Measurements from ENCODE around the gene RENBP. TPM values are rescaled to one million over a fixed set of nuclear protein-coding genes. Genes with fewer than 3 reads are reported as not detected.

Gene RENBP
- total RNA-seq, 2 experiments from 2014 or later = 12.1 to 12.8 TPM

DNA sequence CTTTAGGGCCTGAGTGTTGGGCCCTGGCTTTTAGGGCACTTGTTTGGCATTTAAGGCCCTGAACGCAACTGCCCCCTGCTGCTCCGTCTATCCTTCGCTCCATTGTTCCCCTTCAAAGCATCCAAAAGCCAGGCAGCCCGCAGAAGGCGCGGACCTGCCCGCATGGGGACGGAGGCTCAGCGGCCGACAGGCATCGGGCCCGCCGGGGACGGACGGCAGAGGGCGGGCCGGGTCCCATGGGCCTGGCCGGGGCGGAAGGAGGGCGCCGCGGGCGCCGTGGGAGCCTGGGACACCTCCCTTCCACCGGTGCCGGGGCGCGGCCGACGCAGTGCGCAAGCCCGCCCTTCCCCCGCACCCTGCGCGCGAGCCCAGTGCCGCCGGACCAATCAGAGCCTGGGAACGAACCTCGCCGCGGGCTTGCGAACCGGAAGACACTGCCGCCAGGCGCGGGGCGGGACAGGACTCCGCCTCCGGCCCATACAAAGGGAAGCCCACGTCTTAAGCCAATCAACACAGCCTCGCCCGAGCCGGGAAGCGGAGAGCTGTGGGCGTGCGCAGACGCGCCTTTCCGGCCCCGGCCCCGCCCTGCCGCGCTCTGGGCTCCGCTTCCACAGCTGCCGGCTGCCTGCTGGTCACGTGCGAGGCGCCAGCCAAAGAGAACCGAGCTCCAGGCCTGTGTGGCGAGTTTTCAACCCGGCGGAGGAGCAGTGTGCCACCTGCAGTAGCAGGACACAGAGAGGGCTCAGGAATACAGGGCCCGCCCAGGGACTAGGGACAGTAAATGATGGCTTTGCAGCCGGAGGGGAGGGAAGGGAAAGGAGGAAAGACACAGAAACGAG, 16.3 kb downstream of the RENBP start:
- Mint-ChIP-seq H3K36me3 (ENCODE audit: low read depth) (peaks cover 41% of the 10 kb centered on the region), H3K27ac (peak overlapping the region; percentile 97), H3K4me3 (peak overlapping the region; percentile 91), H3K9me3 (no peaks in the 10 kb centered on the region), H3K4me1 (peaks cover 34% of the 10 kb centered on the region), H3K27me3 (no peaks in the 10 kb centered on the region)
- CTCF ChIA-PET = interaction anchor here (0.6 to 10.4 kb wide), 6 partner anchors 8 to 141 kb away, joined by 3 to 148 read pairs (median 4); partner anchors contain the start of genes HCFC1 and RENBP
- POLR2A ChIA-PET = interaction anchor here (1.0 to 9.6 kb wide), 14 partner anchors 8 to 620 kb away, joined by 3 to 201 read pairs (median 8); partner anchors contain the start of genes HCFC1, IDH3G, IKBKG and L1CAM
- peak; percentile 95 for DNase-seq

DNA sequence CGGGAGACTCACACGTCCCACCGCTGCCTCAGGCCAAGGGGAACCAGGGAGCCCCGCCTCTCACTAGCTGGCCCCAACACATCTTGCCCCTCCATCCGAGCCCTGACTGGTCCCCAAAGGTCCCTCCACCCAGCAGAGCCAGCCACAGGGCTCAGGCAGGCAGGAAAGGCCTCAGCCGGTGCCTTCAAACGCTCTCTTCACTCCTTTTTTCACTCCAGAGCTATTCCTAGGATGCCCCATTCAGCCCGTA, 16.8 kb downstream of the RENBP start:
- peaks cover 36% of the 10 kb centered on the region for H3K4me1 Mint-ChIP-seq
- peaks cover 43% of the 10 kb centered on the region for H3K36me3 Mint-ChIP-seq (ENCODE audit: low read depth)
- ChIA-PET POLR2A (interaction anchor here (1.2 to 9.6 kb wide), 13 partner anchors 9 to 620 kb away, joined by 3 to 201 read pairs (median 10); partner anchors contain the start of genes HCFC1, IDH3G, IKBKG and L1CAM), CTCF (interaction anchor here (1.5 to 10.4 kb wide), 3 partner anchors 21 to 44 kb away, joined by 5 to 148 read pairs (median 10); partner anchors contain the start of genes HCFC1 and RENBP)
- peak; percentile 32 for DNase-seq
- H3K9me3 Mint-ChIP-seq = no peaks in the 10 kb centered on the region
- no peaks in the 10 kb centered on the region for H3K27me3 Mint-ChIP-seq
- peak overlapping the region; percentile 97 for H3K27ac Mint-ChIP-seq
- peak overlapping the region; percentile 80 for H3K4me3 Mint-ChIP-seq

DNA sequence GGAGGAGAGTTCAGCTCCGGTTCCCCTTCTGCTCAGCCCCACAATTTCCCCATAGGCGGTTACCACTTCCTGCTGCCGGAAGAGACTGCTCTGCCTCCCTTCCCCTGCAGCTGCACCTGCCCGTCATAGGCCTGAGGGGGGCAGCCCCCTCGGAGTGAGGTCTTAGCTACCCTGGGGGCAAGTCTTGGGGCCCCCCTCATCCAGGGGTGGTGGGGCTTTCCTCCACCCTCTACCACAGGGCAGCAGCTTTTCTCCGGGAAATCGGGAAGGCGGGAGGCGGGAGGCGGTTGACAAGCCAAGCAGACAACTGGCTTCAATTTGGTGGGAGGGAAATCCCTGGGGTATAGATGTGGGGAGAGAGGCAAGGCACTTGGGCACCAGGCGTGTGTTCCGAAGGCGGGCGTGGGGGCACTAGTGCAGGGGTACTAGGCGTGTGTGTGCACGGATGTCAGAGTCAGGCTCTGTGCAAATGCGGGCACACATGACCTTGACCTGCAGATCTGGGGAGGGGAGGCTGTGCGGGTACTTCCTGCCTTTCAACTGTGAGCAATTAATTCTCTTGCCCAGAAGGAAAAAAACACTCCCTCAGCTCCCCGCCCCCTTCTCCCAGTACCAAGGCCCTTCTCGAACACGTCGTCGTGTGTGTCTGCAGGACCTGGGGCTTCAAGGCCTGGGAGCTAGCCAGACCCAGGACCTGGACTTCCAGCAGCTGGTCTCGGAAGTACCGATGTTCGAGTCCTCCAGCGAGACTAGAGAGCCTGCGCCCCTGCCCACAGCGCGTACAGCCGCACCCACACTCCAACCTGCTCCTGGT, 17.4 kb downstream of the RENBP start:
- H3K27me3 Mint-ChIP-seq = no peaks in the 10 kb centered on the region
- ChIA-PET CTCF (interaction anchor here (1.0 to 10.4 kb wide), 6 partner anchors 21 to 485 kb away, joined by 3 to 148 read pairs (median 4); partner anchors contain the start of genes HCFC1 and RENBP), POLR2A (interaction anchor here (1.0 to 9.6 kb wide), 18 partner anchors 8 to 621 kb away, joined by 3 to 201 read pairs (median 6); partner anchors contain the start of genes HCFC1, IDH3G, IKBKG and L1CAM)
- peak; percentile 81 for DNase-seq
- peaks cover 41% of the 10 kb centered on the region for H3K4me1 Mint-ChIP-seq
- no peaks in the 10 kb centered on the region for H3K9me3 Mint-ChIP-seq
- peaks cover 47% of the 10 kb centered on the region for H3K36me3 Mint-ChIP-seq (ENCODE audit: low read depth)
- peak overlapping the region; percentile 80 for H3K4me3 Mint-ChIP-seq
- peak overlapping the region; percentile 97 for H3K27ac Mint-ChIP-seq

DNA sequence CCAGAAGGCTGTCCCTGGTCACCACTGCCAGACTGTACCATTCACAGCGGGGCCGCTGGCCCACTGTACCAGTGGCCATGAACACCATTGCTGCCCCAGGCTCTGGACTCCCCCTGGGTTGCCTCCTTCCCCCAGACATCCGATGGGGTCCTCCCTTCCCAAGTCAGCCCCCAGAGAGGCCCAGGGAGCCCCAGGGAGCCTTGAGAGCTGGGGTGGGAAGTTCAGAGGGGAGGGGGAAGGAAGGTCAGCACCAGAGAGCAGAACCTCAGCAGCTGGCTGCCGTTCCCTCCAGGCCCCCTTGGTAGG, 17.9 kb downstream of the RENBP start:
- ChIA-PET POLR2A (interaction anchor here (1.0 to 9.6 kb wide), 17 partner anchors 8 to 621 kb away, joined by 3 to 201 read pairs (median 7); partner anchors contain the start of genes HCFC1, IDH3G, IKBKG and L1CAM), CTCF (interaction anchor here (1.0 to 10.4 kb wide), 5 partner anchors 22 to 485 kb away, joined by 3 to 148 read pairs (median 4); partner anchors contain the start of gene RENBP)
- no peak for DNase-seq
- H3K36me3 Mint-ChIP-seq (ENCODE audit: low read depth) = peaks cover 45% of the 10 kb centered on the region
- H3K4me1 Mint-ChIP-seq = peaks cover 44% of the 10 kb centered on the region
- H3K27ac Mint-ChIP-seq = peak overlapping the region; percentile 97
- H3K27me3 Mint-ChIP-seq = no peaks in the 10 kb centered on the region
- H3K9me3 Mint-ChIP-seq = no peaks in the 10 kb centered on the region
- peak overlapping the region; percentile 80 for H3K4me3 Mint-ChIP-seq

DNA sequence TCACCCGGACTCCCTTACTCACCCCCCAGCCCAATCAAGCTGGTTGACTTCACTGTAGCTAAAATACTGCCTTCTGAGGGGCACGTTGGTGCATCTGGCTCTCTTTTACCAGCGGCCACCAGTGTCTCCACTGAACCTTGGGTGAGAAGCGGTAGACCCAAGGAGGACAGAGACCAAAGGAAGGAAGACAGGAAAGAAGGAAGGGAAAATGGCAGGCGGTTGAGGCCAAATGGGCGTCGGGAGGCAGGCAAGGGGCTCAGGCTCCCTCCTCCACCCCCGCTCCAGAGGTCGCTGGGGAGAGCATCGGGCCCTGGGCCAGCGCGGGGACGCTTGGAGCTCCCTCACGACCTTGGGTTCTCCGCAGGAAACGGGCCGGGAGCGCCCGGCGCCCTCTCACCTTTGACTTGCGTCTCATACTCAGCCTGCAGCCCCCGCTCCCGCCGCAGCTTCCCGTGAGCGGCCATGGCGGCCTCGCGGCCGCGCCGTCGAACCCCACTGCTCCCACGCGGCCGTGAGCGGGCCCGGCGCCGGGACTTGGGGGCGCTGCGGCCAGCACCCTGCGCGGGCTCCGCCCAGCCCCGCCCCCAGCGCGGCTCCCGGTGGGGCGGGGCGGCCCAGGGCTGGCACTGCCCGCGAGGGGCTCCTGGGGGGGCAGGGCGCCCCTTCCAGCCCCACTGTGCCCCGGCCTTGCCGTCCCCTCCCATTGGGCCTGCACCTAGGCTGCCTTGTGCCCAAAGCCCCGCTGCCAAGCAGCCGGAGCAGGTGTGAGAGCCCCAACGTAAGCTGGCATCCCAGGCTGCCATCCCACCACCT, 18.5 kb downstream of the RENBP start, which contains the start of gene ARHGAP4:
Gene ARHGAP4, minus strand, starts transcription at position 526 of the 813 bp plus-strand sequence. Its CDS starts 62 bp downstream, at position 464.
- peak within 1 kb of the TSS; percentile 97 for H3K27ac Mint-ChIP-seq
- CTCF ChIA-PET = interaction anchor here (1.0 to 10.4 kb wide), 12 partner anchors 9 to 486 kb away, joined by 3 to 148 read pairs (median 4); partner anchors contain the start of genes NAA10, PLXNB3 and RENBP
- peak within 1 kb of the TSS; percentile 97 for H3K4me3 Mint-ChIP-seq
- H3K4me1 Mint-ChIP-seq = peaks cover 38% of the 10 kb centered on the region
- POLR2A ChIA-PET = interaction anchor here (0.8 to 9.6 kb wide), 21 partner anchors 9 to 591 kb away, joined by 3 to 201 read pairs (median 4); partner anchors contain the start of genes FAM3A, HCFC1, IDH3G and NAA10
- H3K9me3 Mint-ChIP-seq = no peaks in the 10 kb centered on the region
- peak; percentile 61 for DNase-seq
- peaks cover 42% of the 10 kb centered on the region for H3K36me3 Mint-ChIP-seq (ENCODE audit: low read depth)
- no peaks in the 10 kb centered on the region for H3K27me3 Mint-ChIP-seq

DNA sequence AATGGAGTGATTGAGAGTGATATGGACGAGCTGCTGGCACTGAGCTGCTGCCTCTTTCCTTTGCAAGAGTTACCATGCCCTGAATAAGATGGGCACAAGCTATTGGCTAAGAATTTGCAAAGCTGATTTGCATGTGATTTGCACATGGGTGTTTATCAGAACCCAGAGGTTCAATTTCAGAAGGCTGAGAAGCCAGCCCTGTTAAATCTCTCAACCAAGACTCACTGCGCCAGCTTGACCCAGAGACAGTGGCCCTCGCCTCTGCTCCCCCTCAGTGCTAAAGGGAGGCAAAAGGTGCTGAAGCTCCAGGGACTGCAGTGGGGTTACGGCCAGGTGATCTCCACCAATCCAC, 19.1 kb downstream of the RENBP start:
- peaks cover 32% of the 10 kb centered on the region for H3K4me1 Mint-ChIP-seq
- peak overlapping the region; percentile 97 for H3K4me3 Mint-ChIP-seq
- H3K27ac Mint-ChIP-seq = peak overlapping the region; percentile 97
- H3K9me3 Mint-ChIP-seq = no peaks in the 10 kb centered on the region
- no peak for DNase-seq
- H3K27me3 Mint-ChIP-seq = no peaks in the 10 kb centered on the region
- ChIA-PET POLR2A (interaction anchor here (0.8 to 9.6 kb wide), 17 partner anchors 9 to 591 kb away, joined by 3 to 201 read pairs (median 5); partner anchors contain the start of genes FAM3A, HCFC1, IDH3G and IRAK1), CTCF (interaction anchor here (1.0 to 10.4 kb wide), 10 partner anchors 9 to 162 kb away, joined by 3 to 148 read pairs (median 4); partner anchors contain the start of genes NAA10, PLXNB3 and RENBP)
- H3K36me3 Mint-ChIP-seq (ENCODE audit: low read depth) = peaks cover 39% of the 10 kb centered on the region

DNA sequence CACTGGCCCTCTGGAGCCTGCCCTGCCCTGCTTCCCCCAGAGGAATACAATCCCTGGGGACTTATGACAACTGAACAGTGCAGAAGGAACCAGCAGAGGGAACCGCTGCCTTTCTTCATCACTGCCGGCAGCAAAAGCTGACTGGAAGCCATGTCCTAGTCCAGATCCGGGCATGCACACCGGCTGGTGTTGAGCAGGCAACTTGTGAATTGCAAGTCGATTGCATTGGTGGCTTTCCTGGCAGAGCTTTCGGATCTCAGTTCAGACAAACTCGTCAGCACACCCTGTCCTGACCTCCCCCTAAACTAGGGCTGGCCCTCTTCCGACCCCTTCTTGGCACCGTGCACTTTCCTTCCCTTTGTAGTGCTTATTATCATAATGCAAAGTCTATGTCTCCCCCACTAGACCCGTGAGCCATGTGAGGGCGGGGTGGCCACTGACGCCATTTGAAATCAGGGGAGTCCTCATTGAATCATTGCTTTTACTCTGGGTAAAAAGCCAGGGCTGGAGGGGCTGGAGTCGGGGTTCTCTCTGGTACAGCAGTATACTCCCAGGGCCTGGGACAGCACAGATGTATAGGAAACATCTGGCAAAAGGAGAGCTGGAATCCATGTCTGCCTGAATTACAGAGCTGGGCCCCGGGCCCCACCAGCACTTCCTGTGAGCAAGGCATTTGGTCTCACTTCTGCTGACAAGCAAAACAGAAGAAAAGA, 20.1 kb downstream of the RENBP start:
- no peaks in the 10 kb centered on the region for H3K9me3 Mint-ChIP-seq
- H3K36me3 Mint-ChIP-seq (ENCODE audit: low read depth) = peaks cover 45% of the 10 kb centered on the region
- ChIA-PET POLR2A (interaction anchor here (0.6 to 9.6 kb wide), 13 partner anchors 10 to 445 kb away, joined by 3 to 201 read pairs (median 7); partner anchors contain the start of genes HCFC1, IDH3G, IRAK1 and NAA10), CTCF (interaction anchor here (1.0 to 10.4 kb wide), 9 partner anchors 10 to 130 kb away, joined by 3 to 148 read pairs (median 4); partner anchors contain the start of genes IDH3G, NAA10, RENBP and SSR4)
- H3K4me1 Mint-ChIP-seq = peaks cover 35% of the 10 kb centered on the region
- H3K4me3 Mint-ChIP-seq = peak overlapping the region; percentile 97
- H3K27ac Mint-ChIP-seq = peak overlapping the region; percentile 97
- DNase-seq = peak; percentile 52
- H3K27me3 Mint-ChIP-seq = no peaks in the 10 kb centered on the region

DNA sequence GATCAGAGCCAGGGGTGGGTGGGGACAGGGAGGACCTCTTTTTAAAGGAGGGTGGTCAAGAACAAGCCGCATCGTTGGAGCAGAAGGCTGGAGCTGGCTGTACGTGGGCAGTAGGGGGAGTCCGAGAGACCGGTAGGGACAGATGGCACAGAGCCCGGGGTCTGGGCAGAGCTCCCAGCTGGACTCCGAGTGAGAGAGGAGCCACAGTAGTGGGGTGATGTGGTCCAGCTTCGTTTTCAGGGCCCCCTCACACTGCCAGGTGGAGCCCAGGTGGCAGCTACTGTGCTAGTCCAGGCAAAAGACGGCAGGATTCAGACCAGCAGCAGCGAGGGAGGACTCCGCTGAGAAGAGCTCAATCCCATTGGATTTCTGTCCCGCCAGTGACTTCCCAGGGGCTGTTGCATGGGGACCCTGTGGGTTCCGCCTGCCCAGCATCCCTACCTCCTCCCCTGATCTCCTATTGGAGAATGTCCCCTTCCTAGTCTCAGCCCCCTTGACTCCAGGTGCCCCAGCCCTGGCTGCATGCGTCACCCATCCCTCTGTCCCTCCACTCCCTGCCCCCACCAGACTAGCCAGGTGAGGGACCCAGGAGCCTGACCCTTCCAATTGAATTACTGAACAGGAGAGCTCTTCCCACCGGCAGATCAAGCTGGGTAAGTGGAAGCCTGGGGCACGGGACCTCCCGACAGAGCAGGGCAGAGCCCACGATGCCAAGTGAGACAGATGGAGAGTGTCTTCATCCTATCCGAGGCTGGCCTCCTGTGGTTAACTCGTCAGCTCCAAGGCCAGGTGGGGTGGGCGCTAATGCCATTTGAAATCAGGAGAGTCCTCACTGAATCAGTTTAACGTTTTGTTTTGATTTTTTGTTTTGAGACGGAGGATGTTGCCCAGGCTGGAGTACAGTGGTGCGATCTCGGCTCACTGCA, 21.2 kb downstream of the RENBP start:
- Mint-ChIP-seq H3K4me1 (peaks cover 27% of the 10 kb centered on the region), H3K9me3 (no peaks in the 10 kb centered on the region), H3K36me3 (ENCODE audit: low read depth) (peaks cover 46% of the 10 kb centered on the region), H3K27ac (peak overlapping the region; percentile 97), H3K4me3 (peak overlapping the region; percentile 97), H3K27me3 (no peaks in the 10 kb centered on the region)
- ChIA-PET CTCF (interaction anchor here (0.5 to 10.4 kb wide), 5 partner anchors 9 to 120 kb away, joined by 3 to 148 read pairs (median 4); partner anchors contain the start of genes NAA10 and RENBP), POLR2A (interaction anchor here (0.6 to 9.6 kb wide), 12 partner anchors 11 to 475 kb away, joined by 3 to 201 read pairs (median 4); partner anchors contain the start of genes HCFC1, IDH3G, NAA10 and RENBP)
- no peak for DNase-seq

GRCh38 chrX:153921511-153922446, 22.7 kb downstream of the RENBP start:
- H3K36me3 Mint-ChIP-seq (ENCODE audit: low read depth) = peaks cover 54% of the 10 kb centered on the region
- no peaks in the 10 kb centered on the region for H3K27me3 Mint-ChIP-seq
- CTCF ChIA-PET = interaction anchor here (1.1 to 10.4 kb wide), 2 partner anchors 11 to 27 kb away, joined by 3 to 148 read pairs; partner anchors contain the start of gene RENBP
- POLR2A ChIA-PET = interaction anchor here (0.8 to 9.6 kb wide), 6 partner anchors 12 to 127 kb away, joined by 3 to 201 read pairs (median 58); partner anchors contain the start of genes HCFC1, IDH3G, NAA10 and RENBP
- no peak for DNase-seq
- peak overlapping the region; percentile 97 for H3K4me3 Mint-ChIP-seq
- peak overlapping the region; percentile 97 for H3K27ac Mint-ChIP-seq
- no peaks in the 10 kb centered on the region for H3K9me3 Mint-ChIP-seq
- peaks cover 27% of the 10 kb centered on the region for H3K4me1 Mint-ChIP-seq

Data from activated CD4-positive, alpha-beta memory T cell treated with anti-CD3 and anti-CD28 coated beads, Interleukin-2, amount 10 ng/mL, durations not matched to agents 7 days and 5 days (primary cell).